A673 (cell line): ENCODE results near the gene PCID2. TPM values are rescaled to one million over a fixed set of nuclear protein-coding genes. Genes with fewer than 3 reads are reported as not detected.

Experiments used
- BruUV-seq: library from RNA; stranded (reverse); fragments of 400-500 nt; replicated peaks from 2 replicates; lab custom pipeline; 2021; lab: Mats Ljungman, UMichigan
- CTCF ChIA-PET: fragments of 300-600 bp; sonication (Branson Sonifier 250); formaldehyde crosslinking; loops from one replicate; lab custom pipeline; 2022; ENCODE audit warnings: antibody characterized with exemption; lab: Charles Lee
- POLR2A ChIA-PET: fragments of 300-600 bp; sonication (Branson Sonifier 250); formaldehyde crosslinking; loops from one replicate; lab custom pipeline; 2022; ENCODE audit warnings: antibody characterized with exemption; ENCODE audit not compliant: low non-redundant PET; lab: Charles Lee
- DNase-seq: peaks from one replicate; pipeline ENCODE4 v3.0.0-alpha.2; 2015; ENCODE audit warnings: low spot score
- H3K27ac ChIP-seq: fragments of 200-600 bp; sonication (generic); 2 replicates; pipeline ENCODE4 v1.5.1; 2016; ENCODE audit warnings: mixed run types, low read depth, mild to moderate bottlenecking, mixed read lengths, antibody characterized with exemption, low read length; ENCODE audit not compliant: poor library complexity, severe bottlenecking
- H3K27me3 ChIP-seq: fragments of 200-600 bp; sonication (generic); replicated peaks from 2 replicates; pipeline ENCODE4 v1.6.1; 2017; ENCODE audit warnings: mixed run types, low read depth, mild to moderate bottlenecking, mixed read lengths, antibody characterized with exemption, low read length; ENCODE audit not compliant: insufficient read depth, poor library complexity
- H3K36me3 ChIP-seq: fragments of 200-600 bp; sonication (generic); 2 replicates; pipeline ENCODE4 v1.6.1; 2016; ENCODE audit warnings: mixed run types, mild to moderate bottlenecking, mixed read lengths, antibody characterized with exemption, low read length; ENCODE audit not compliant: insufficient read depth, poor library complexity, severe bottlenecking
- H3K4me1 ChIP-seq: fragments of 200-600 bp; sonication (generic); 2 replicates; pipeline ENCODE4 v1.6.1; 2017; ENCODE audit warnings: mixed run types, mild to moderate bottlenecking, mixed read lengths, antibody characterized with exemption, low read length; ENCODE audit not compliant: insufficient read depth, poor library complexity, severe bottlenecking
- H3K4me3 ChIP-seq: fragments of 200-600 bp; sonication (generic); 2 replicates; pipeline ENCODE4 v1.5.1; 2016; ENCODE audit warnings: low read depth, mixed run types, mild to moderate bottlenecking, mixed read lengths, low read length; ENCODE audit not compliant: poor library complexity, severe bottlenecking
- H3K9me3 ChIP-seq: fragments of 200-600 bp; sonication (generic); 2 replicates; pipeline ENCODE4 v1.6.1; 2016; ENCODE audit warnings: mixed run types, low read depth, mild to moderate bottlenecking, mixed read lengths, antibody characterized with exemption, low read length; ENCODE audit not compliant: poor library complexity, severe bottlenecking
- CTCF ChIP-seq: fragments of 300-800, 200-600 bp; sonication (generic); conservative IDR thresholded peaks from 2 replicates; pipeline ENCODE4 v1.5.1; 2017; ENCODE audit warnings: low read depth, mild to moderate bottlenecking, antibody characterized with exemption, low read length, moderate library complexity, mixed read lengths
- EZH2 ChIP-seq: fragments of 200-600 bp; sonication (generic); IDR thresholded peaks from 2 replicates; pipeline ENCODE4 v1.6.1; 2017; ENCODE audit warnings: borderline replicate concordance, low read depth, mild to moderate bottlenecking, mixed read lengths, antibody characterized with exemption, low read length; ENCODE audit not compliant: poor library complexity, severe bottlenecking
- intact Hi-C: fragments of 100-400 bp; cut with micrococcal nuclease; formaldehyde crosslinking; loops from one replicate; pipeline ENCODE4 v1.10.0; 2022; ENCODE audit not compliant: unreplicated experiment
- total RNA-seq: library from RNA; stranded (reverse); gene quantifications from 2 replicates; pipeline ENCODE4 v1.2.3, GENCODE V29; 2021

PCID2 gene
- total RNA-seq, 1 experiment from 2014 or later: 67.5 TPM

GRCh38 chr13:113229791-113230190 is 21.3 kb upstream of the PCID2 start:
- H3K9me3 ChIP-seq: no peaks in the 10 kb centered on the region
- no peak overlapping the region for H3K27ac ChIP-seq
- BruUV-seq: no TSS peak
- H3K4me1 ChIP-seq: no peaks in the 10 kb centered on the region
- ChIA-PET POLR2A (no interaction called here), CTCF (no interaction called here)
- TF ChIP-seq CTCF: no peak
- TF ChIP-seq EZH2: no peak
- intact Hi-C loops: no loop called here
- H3K4me3 ChIP-seq: no peak overlapping the region
- peaks cover 22% of the 10 kb centered on the region for H3K36me3 ChIP-seq
- DNase-seq: no peak
- H3K27me3 ChIP-seq: no peaks in the 10 kb centered on the region

- POLR2A ChIA-PET: no interaction called here
- CTCF ChIA-PET: no interaction called here
- Histone ChIP-seq H3K36me3 (peaks cover 24% of the 10 kb centered on the region), H3K4me3 (no peak overlapping the region), H3K4me1 (no peaks in the 10 kb centered on the region), H3K9me3 (no peaks in the 10 kb centered on the region), H3K27me3 (no peaks in the 10 kb centered on the region), H3K27ac (no peak overlapping the region)
- no TSS peak for BruUV-seq
- intact Hi-C loops: no loop called here
- TF ChIP-seq CTCF (no peak), EZH2 (no peak)
- DNase-seq: no peak
Measured at GRCh38 chr13:113229161-113229560, 20.7 kb upstream of the PCID2 start.

GRCh38 chr13:113226873-113227450 is 18.5 kb upstream of the PCID2 start:
- TF ChIP-seq EZH2: no peak
- TF ChIP-seq CTCF: no peak
- POLR2A ChIA-PET: interaction anchor here (0.7 kb wide), 2 partner anchors 9 to 137 kb away, joined by 6 to 9 read pairs; no protein-coding TSS in a partner anchor
- intact Hi-C loops: no loop called here

More at GRCh38 chr13:113226873-113227450, 18.5 kb upstream of the PCID2 start:
- Histone ChIP-seq H3K9me3 (no peaks in the 10 kb centered on the region), H3K4me3 (no peak overlapping the region), H3K27ac (no peak overlapping the region), H3K27me3 (no peaks in the 10 kb centered on the region), H3K4me1 (no peaks in the 10 kb centered on the region), H3K36me3 (peaks cover 15% of the 10 kb centered on the region)
- no peak for DNase-seq
- no TSS peak for BruUV-seq
- CTCF ChIA-PET: no interaction called here
